GM23338 (cell line): ENCODE results near the gene ZSWIM5. TPM values are rescaled to one million over a fixed set of nuclear protein-coding genes. Genes with fewer than 3 reads are reported as not detected.

ENCODE experiments used
- ATAC-seq: fragments of 200-7000 bp; cut with Tn5 transposase; 3 replicates; pipeline ENCODE4 v1.9.1; 2020
- DNase-seq: peaks from one replicate; pipeline ENCODE4 v3.0.0-alpha.2; 2015; ENCODE audit warnings: low spot score
- H2AFZ ChIP-seq: fragments of 200-600 bp; sonication (generic); 2 replicates; pipeline ENCODE4 v1.8.0; 2016; ENCODE audit warnings: antibody characterized with exemption, mild to moderate bottlenecking, moderate library complexity
- H3F3A ChIP-seq: fragments of 200-600 bp; sonication (generic); replicated peaks from 2 replicates; pipeline ENCODE4 v1.8.0; 2017; ENCODE audit warnings: antibody characterized with exemption, mixed run types, low read depth
- H3K27ac ChIP-seq: fragments of 200-600 bp; sonication (generic); 2 replicates; pipeline ENCODE4 v1.6.1; 2016; ENCODE audit warnings: low read depth
- H3K27me3 ChIP-seq: fragments of 200-600 bp; sonication (generic); 2 replicates; pipeline ENCODE4 v1.8.0; 2016; ENCODE audit warnings: mild to moderate bottlenecking, mixed run types, moderate library complexity; ENCODE audit not compliant: insufficient read depth
- H3K36me3 ChIP-seq: fragments of 200-600 bp; sonication (generic); 2 replicates; pipeline ENCODE4 v1.8.0; 2016; ENCODE audit warnings: mild to moderate bottlenecking; ENCODE audit not compliant: insufficient read depth
- H3K4me1 ChIP-seq: fragments of 200-600 bp; sonication (generic); 2 replicates; pipeline ENCODE4 v1.8.0; 2016; ENCODE audit warnings: mild to moderate bottlenecking, moderate library complexity; ENCODE audit not compliant: insufficient read depth
- H3K4me2 ChIP-seq: fragments of 200-600 bp; sonication (generic); 2 replicates; pipeline ENCODE4 v1.7.1; 2017; ENCODE audit warnings: mixed run types
- H3K4me3 ChIP-seq: fragments of 200-600 bp; sonication (generic); 2 replicates; pipeline ENCODE4 v1.6.1; 2016; ENCODE audit warnings: mixed run types
- H3K79me2 ChIP-seq: fragments of 200-600 bp; sonication (generic); replicated peaks from 2 replicates; pipeline ENCODE4 v1.8.0; 2017; ENCODE audit warnings: mild to moderate bottlenecking; ENCODE audit not compliant: insufficient read depth
- H3K9me2 ChIP-seq: fragments of 200-600 bp; sonication (generic); 2 replicates; pipeline ENCODE4 v1.8.0; 2017; ENCODE audit not compliant: insufficient read depth
- H4K20me1 ChIP-seq: fragments of 200-600 bp; sonication (generic); replicated peaks from 2 replicates; pipeline ENCODE4 v1.8.0; 2017; ENCODE audit warnings: mild to moderate bottlenecking; ENCODE audit not compliant: insufficient read depth
- H3K27ac Mint-ChIP-seq: 2 replicates; pipeline ENCODE4 v1.8.0; 2020; ENCODE audit warnings: inconsistent platforms, mild to moderate bottlenecking, moderate library complexity, mixed read lengths
- H3K27me3 Mint-ChIP-seq: 3 replicates; pipeline ENCODE4 v1.8.0; 2022; ENCODE audit warnings: low read depth, mild to moderate bottlenecking, moderate library complexity, mixed read lengths, inconsistent platforms; ENCODE audit not compliant: insufficient read depth, poor library complexity
- H3K36me3 Mint-ChIP-seq: 3 replicates; pipeline ENCODE4 v1.8.0; 2021; ENCODE audit warnings: low read depth, mild to moderate bottlenecking, inconsistent platforms, moderate library complexity, mixed read lengths
- H3K4me1 Mint-ChIP-seq: 3 replicates; pipeline ENCODE4 v1.8.0; 2020; ENCODE audit warnings: mild to moderate bottlenecking, inconsistent platforms, mixed read lengths
- H3K4me3 Mint-ChIP-seq: 3 replicates; pipeline ENCODE4 v1.8.0; 2021; ENCODE audit warnings: moderate library complexity, mild to moderate bottlenecking, inconsistent platforms, mixed read lengths
- H3K9me3 Mint-ChIP-seq: 3 replicates; pipeline ENCODE4 v1.8.0; 2020; ENCODE audit warnings: moderate library complexity, mild to moderate bottlenecking, inconsistent platforms, mixed read lengths
- CREB1 ChIP-seq: fragments of 250-450 bp; sonication (Bioruptor Pico); IDR thresholded peaks from 2 replicates; pipeline ENCODE4 v1.5.0; 2020; ENCODE audit warnings: low read depth, mild to moderate bottlenecking, moderate library complexity
- CTCF ChIP-seq, 2 experiments: fragments of 200-600 bp in 1 of 2; sonication (generic) in 1 of 2; conservative IDR thresholded peaks; 2 replicates each; pipeline versions ENCODE4 v1.5.1 to v1.6.1; 2016 to 2017; ENCODE audit warnings: antibody characterized with exemption in 2 of 2, low read depth in 2 of 2, mild to moderate bottlenecking in 2 of 2, moderate library complexity in 1 of 2
- ETS1 ChIP-seq: IDR thresholded peaks from 2 replicates; pipeline ENCODE4 v1.6.1; 2016; ENCODE audit warnings: antibody characterized with exemption
- EZH2 ChIP-seq: fragments of 200-600 bp; sonication (generic); IDR thresholded peaks from one replicate; pipeline ENCODE4 v1.8.0; 2017; ENCODE audit warnings: antibody characterized with exemption, mild to moderate bottlenecking, low read depth; ENCODE audit not compliant: unreplicated experiment
- EZH2phosphoT487 ChIP-seq: fragments of 200-600 bp; sonication (generic); IDR thresholded peaks from one replicate; pipeline ENCODE4 v1.8.1; 2018; ENCODE audit warnings: antibody characterized with exemption; ENCODE audit not compliant: unreplicated experiment
- JUNB ChIP-seq: IDR thresholded peaks from one replicate; pipeline ENCODE4 v1.6.1; 2016; ENCODE audit warnings: antibody characterized with exemption; ENCODE audit not compliant: unreplicated experiment
- NANOG ChIP-seq: IDR thresholded peaks from 2 replicates; pipeline ENCODE4 v1.6.1; 2016; ENCODE audit warnings: antibody characterized with exemption, borderline replicate concordance
- POLR2AphosphoS5 ChIP-seq: IDR thresholded peaks from 2 replicates; pipeline ENCODE4 v1.6.1; 2016; ENCODE audit warnings: antibody characterized with exemption, low read depth
- REST ChIP-seq: IDR thresholded peaks from one replicate; pipeline ENCODE4 v1.6.1; 2018; ENCODE audit warnings: antibody characterized with exemption; ENCODE audit not compliant: unreplicated experiment
- STAT1 ChIP-seq: IDR thresholded peaks from one replicate; pipeline ENCODE4 v1.6.1; 2016; ENCODE audit warnings: antibody characterized with exemption; ENCODE audit not compliant: unreplicated experiment
- ZNF114 ChIP-seq: fragments of 250-450 bp; sonication (Bioruptor Pico); IDR thresholded peaks from 2 replicates; pipeline ENCODE4 v1.5.0; 2020; ENCODE audit warnings: mild to moderate bottlenecking, moderate library complexity
- ZNF331 ChIP-seq: fragments of 250-450 bp; sonication (Bioruptor Pico); IDR thresholded peaks from 2 replicates; pipeline ENCODE4 v1.5.0; 2020; ENCODE audit warnings: low read depth, mild to moderate bottlenecking, moderate library complexity
- ZNF462 ChIP-seq: fragments of 250-450 bp; sonication (Bioruptor Pico); IDR thresholded peaks from 2 replicates; pipeline ENCODE4 v1.5.0; 2020; ENCODE audit warnings: mild to moderate bottlenecking, moderate library complexity
- polyA plus RNA-seq: library from polyadenylated mRNA; unstranded; fragments of >200 nt; fragmentation: Nextera tagmentation; extraction: Ambion mirVana; gene quantifications from 2 replicates; pipeline ENCODE4 v1.2.1, GENCODE V29; 2016
- total RNA-seq: library from RNA; depleted of rRNA; stranded (reverse); fragments of >200 nt; shearing (Covaris generic); gene quantifications from 2 replicates; pipeline ENCODE4 v1.2.3, GENCODE V29; 2014

Gene ZSWIM5
- total and polyA plus RNA-seq, 2 experiments from 2014 or later: 0.65 to 3.6 TPM

- TF ChIP-seq EZH2phosphoT487: no peak
- no peak for TF ChIP-seq ETS1
- no peak for TF ChIP-seq ZNF462 (CRISPR knock-in tag)
- no peak for TF ChIP-seq CREB1 (CRISPR knock-in tag)
- TF ChIP-seq STAT1: no peak
- TF ChIP-seq ZNF114 (CRISPR knock-in tag): no peak
- TF ChIP-seq ZNF331 (CRISPR knock-in tag): no peak
- TF ChIP-seq POLR2AphosphoS5: no peak
- no peak for TF ChIP-seq REST
- no peak for TF ChIP-seq CTCF (conservative IDR thresholded peaks at IDR 0.05; ENCODE audit: low read depth in 2 of 2)
- TF ChIP-seq JUNB: no peak
- no peak for TF ChIP-seq NANOG
- no peak for TF ChIP-seq EZH2
- Histone ChIP-seq H3K4me1 (no peaks in the 10 kb centered on the region), H3K4me3 (no peak overlapping the region), H3K27ac (no peak overlapping the region), H3K79me2 (no peaks in the 10 kb centered on the region), H3F3A (no peaks in the 10 kb centered on the region), H3K9me2 (peaks cover 5% of the 10 kb centered on the region; the same call in 1 of the 2 replicates), H2AFZ (no peak overlapping the region), H4K20me1 (no peaks in the 10 kb centered on the region), H3K36me3 (0 out of 2 replicates have a peak, but pooled peaks cover 3% of the 10 kb centered on the region), H3K4me2 (no peak overlapping the region), H3K27me3 (no peaks in the 10 kb centered on the region)
- peaks cover 25% of the 10 kb centered on the region for H3K36me3 Mint-ChIP-seq
- DNase-seq: no peak
- no peak overlapping the region for H3K27ac Mint-ChIP-seq
- no peaks in the 10 kb centered on the region for H3K4me1 Mint-ChIP-seq
- H3K9me3 Mint-ChIP-seq: peaks cover 68% of the 10 kb centered on the region
- peaks cover 3% of the 10 kb centered on the region for H3K27me3 Mint-ChIP-seq
- ATAC-seq: no peak
- no peak overlapping the region for H3K4me3 Mint-ChIP-seq
Observed at GRCh38 chr1:45243476-45244343, 37.3 kb upstream of the ZSWIM5 start.
